A549 (cell line): Measurements from ENCODE around the gene OSER1.

Experiments
- EP300 ChIP-seq, 2 experiments: fragments of >200 bp; sonication (Bioruptor Twin); formaldehyde crosslinking; IDR thresholded peaks; 2 replicates in 1 of 2; 3 replicates in 1 of 2; pipeline ENCODE4 v1.6.1; 2016 to 2017
- GATA3 ChIP-seq: IDR thresholded peaks from 2 replicates; pipeline ENCODE4 v1.6.1; 2012; ENCODE audit warnings: borderline replicate concordance
- HOXB5 ChIP-seq: fragments of 250-450 bp; sonication (Bioruptor Pico); IDR thresholded peaks from 2 replicates; pipeline ENCODE4 v1.5.0; 2020; ENCODE audit warnings: mild to moderate bottlenecking, moderate library complexity

DNA sequence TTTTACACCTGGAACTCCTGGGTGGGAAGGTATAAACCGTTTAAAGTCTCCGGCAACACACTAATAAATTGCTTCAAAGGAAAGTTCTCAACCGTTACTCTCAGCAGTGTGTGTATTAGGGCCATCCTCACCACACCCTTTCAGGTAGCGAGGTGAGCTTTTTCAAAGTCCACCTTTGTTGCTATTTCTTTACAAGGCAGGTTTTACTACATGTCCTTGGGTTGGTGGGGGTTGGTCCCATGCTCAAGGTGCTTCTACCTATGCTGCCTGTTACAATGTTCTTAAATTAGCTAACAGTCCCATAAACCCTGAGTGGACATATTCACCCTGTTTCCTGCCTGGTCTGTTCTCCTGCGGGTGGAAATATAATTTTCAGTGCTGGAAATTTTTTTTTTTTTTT lies 13.2 kb upstream of the OSER1 start:
- TF ChIP-seq EP300 (IDR thresholded peaks at IDR 0.05) (no peak), HOXB5 (CRISPR knock-in tag) (no peak), GATA3 (no peak)
